Calu3 (cell line): Measurements from ENCODE around the gene DNAJC3. TPM values are rescaled to one million over a fixed set of nuclear protein-coding genes. Genes with fewer than 3 reads are reported as not detected.

Source experiments
- BruUV-seq: library from RNA; stranded (reverse); fragments of 400-500 nt; replicated peaks from 2 replicates; lab custom pipeline; 2021; lab: Mats Ljungman, UMichigan
- CTCF ChIA-PET: fragments of 300-600 bp; sonication (Branson Sonifier 250); formaldehyde crosslinking; loops from one replicate; lab custom pipeline; 2022; ENCODE audit warnings: antibody characterized with exemption; lab: Charles Lee
- DNase-seq: peaks from one replicate; pipeline ENCODE4 v3.0.0; 2022
- H3K27ac Mint-ChIP-seq: one replicate; pipeline ENCODE4 v1.8.0; 2022; ENCODE audit warnings: mixed read lengths; ENCODE audit not compliant: unreplicated experiment
- H3K27me3 Mint-ChIP-seq: one replicate; pipeline ENCODE4 v1.8.0; 2022; ENCODE audit warnings: mixed read lengths; ENCODE audit not compliant: unreplicated experiment
- H3K36me3 Mint-ChIP-seq: one replicate; pipeline ENCODE4 v1.8.0; 2022; ENCODE audit warnings: mild to moderate bottlenecking, moderate library complexity, mixed read lengths; ENCODE audit not compliant: insufficient read depth, unreplicated experiment
- H3K4me1 Mint-ChIP-seq: one replicate; pipeline ENCODE4 v1.8.0; 2022; ENCODE audit warnings: mild to moderate bottlenecking, low read depth, mixed read lengths; ENCODE audit not compliant: unreplicated experiment
- H3K4me3 Mint-ChIP-seq: one replicate; pipeline ENCODE4 v1.8.0; 2022; ENCODE audit warnings: mild to moderate bottlenecking, low read depth, moderate library complexity, mixed read lengths; ENCODE audit not compliant: unreplicated experiment
- H3K9me3 Mint-ChIP-seq: one replicate; pipeline ENCODE4 v1.8.0; 2022; ENCODE audit warnings: low read depth, mixed read lengths; ENCODE audit not compliant: unreplicated experiment
- CTCF ChIP-seq: fragments of 200-600 bp; IDR thresholded peaks from one replicate; pipeline ENCODE4 v1.8.0; 2022; ENCODE audit warnings: antibody characterized with exemption; ENCODE audit not compliant: unreplicated experiment
- intact Hi-C: fragments of 100-400 bp; cut with micrococcal nuclease; formaldehyde crosslinking; loops from one replicate; pipeline ENCODE4 v1.10.0; 2022; ENCODE audit not compliant: unreplicated experiment
- total RNA-seq: library from RNA; stranded (reverse); gene quantifications from 2 replicates; pipeline ENCODE4 v1.2.3, GENCODE V29; 2022

Gene DNAJC3
- total RNA-seq, 1 experiment from 2014 or later: 22.2 TPM

- Mint-ChIP-seq H3K9me3 (no peaks in the 10 kb centered on the region), H3K4me1 (no peaks in the 10 kb centered on the region), H3K4me3 (no peak overlapping the region), H3K27ac (no peak overlapping the region), H3K36me3 (no peaks in the 10 kb centered on the region), H3K27me3 (no peaks in the 10 kb centered on the region)
- intact Hi-C loops: no loop called here
- CTCF ChIA-PET: no interaction called here
- no peak for TF ChIP-seq CTCF
- no peak for DNase-seq
- BruUV-seq: no TSS peak
These were observed 46.3 kb upstream of the DNAJC3 start for GRCh38 chr13:95630593-95630992.

GRCh38 chr13:95636853-95637252, 40.1 kb upstream of the DNAJC3 start:
- no peak for DNase-seq
- CTCF ChIA-PET: no interaction called here
- Mint-ChIP-seq H3K4me1 (no peaks in the 10 kb centered on the region), H3K27ac (no peak overlapping the region), H3K36me3 (no peaks in the 10 kb centered on the region), H3K4me3 (no peak overlapping the region), H3K9me3 (no peaks in the 10 kb centered on the region), H3K27me3 (no peaks in the 10 kb centered on the region)
- intact Hi-C loops: no loop called here
- BruUV-seq: no TSS peak
- no peak for TF ChIP-seq CTCF

- Mint-ChIP-seq H3K27ac (no peak overlapping the region), H3K4me1 (no peaks in the 10 kb centered on the region), H3K9me3 (no peaks in the 10 kb centered on the region), H3K27me3 (no peaks in the 10 kb centered on the region), H3K4me3 (no peak overlapping the region), H3K36me3 (peaks cover 7% of the 10 kb centered on the region)
- no TSS peak for BruUV-seq
- CTCF ChIA-PET: no interaction called here
- no peak for DNase-seq
- no peak for TF ChIP-seq CTCF
- intact Hi-C loops: no loop called here
These were observed 35.5 kb upstream of the DNAJC3 start for GRCh38 chr13:95641291-95642027.

- Mint-ChIP-seq H3K36me3 (peaks cover 7% of the 10 kb centered on the region), H3K4me1 (no peaks in the 10 kb centered on the region), H3K4me3 (no peak overlapping the region), H3K27ac (no peak overlapping the region), H3K27me3 (no peaks in the 10 kb centered on the region), H3K9me3 (no peaks in the 10 kb centered on the region)
- DNase-seq: no peak
- no TSS peak for BruUV-seq
- CTCF ChIA-PET: no interaction called here
- TF ChIP-seq CTCF: no peak
- intact Hi-C loops: no loop called here
These were observed 34.8 kb upstream of the DNAJC3 start for GRCh38 chr13:95642028-95642621.
